GM19397 (cell line): ENCODE measurements around the gene MIEF2.
"Not testable (repeated sequence)": the region's sequence is repeated elsewhere in the genome, so short reads cannot be mapped to it uniquely, and the experiment has no call there.

Experiments
- ATAC-seq: cut with Tn5 transposase; IDR thresholded peaks from one replicate; pipeline ENCODE4 v1.9.1; 2021; ENCODE audit warnings: mild to moderate bottlenecking, moderate library complexity; ENCODE audit not compliant: unreplicated experiment

MIEF2 gene

DNA sequence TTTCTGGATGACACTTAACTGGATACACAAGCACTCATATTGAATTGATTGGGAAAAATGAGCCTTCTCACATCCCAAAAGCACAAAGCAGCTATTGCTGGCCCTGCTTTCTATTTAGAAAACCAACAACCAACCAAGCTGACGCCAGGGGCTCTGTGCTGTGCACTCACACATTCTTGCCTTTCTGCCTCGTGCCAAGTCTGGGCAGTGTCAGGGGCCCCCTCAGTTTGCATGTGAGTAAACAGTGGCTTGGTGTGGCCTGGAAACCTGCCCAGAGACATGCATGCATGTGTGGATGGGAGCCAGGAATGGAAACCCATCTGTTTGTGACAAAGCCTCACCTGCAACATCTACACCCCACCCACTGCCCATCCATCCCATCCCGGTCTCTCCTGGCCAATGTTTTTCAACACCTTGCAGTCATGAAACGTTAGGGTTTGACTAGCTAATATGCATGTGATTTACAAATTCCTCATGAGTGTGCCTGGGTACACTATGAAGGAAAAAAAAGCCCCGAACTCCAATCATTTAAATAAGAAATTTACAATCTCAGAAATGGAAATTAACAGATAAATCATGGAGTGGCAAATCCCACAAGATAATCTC lies 20.4 kb downstream of the MIEF2 start:
- no peak for ATAC-seq

DNA sequence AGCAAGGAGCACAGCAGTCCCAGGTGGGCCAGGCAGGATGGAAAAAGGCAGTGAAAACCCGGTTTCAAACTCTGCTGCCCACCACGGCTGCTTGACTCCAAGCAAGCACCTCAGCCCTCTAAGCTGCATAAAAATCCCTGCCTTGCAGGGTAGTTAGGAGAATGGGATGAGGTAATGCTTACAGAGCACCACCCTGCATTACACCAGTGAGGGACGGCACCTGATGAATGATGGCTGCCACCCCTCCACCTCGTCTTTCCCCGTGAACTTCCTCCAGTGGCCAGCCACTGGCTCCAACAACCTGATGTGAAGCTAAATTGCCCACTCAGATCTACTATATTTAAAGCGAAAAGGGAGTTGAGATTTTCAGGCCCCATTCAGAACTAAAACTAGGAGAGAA lies 21.3 kb downstream of the MIEF2 start:
- no peak for ATAC-seq

DNA sequence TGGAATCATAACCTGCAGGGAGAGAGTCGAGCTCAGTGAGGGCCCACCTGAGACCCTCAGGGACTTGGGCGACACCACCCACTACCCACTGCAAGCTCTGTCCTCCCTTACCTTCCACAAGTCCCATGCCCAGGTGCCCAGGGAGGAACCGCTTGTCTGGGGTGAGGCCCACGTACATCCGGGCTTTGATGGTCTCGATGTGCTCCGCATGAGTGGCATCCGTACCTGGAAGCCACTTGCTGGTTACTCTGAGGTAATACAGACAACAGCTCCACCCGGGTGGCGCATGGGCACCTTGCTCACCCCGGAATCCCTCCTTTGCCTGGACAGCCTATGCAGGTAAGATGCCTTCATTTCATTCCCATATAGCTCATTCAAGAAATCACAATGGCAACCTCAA lies 24.8 kb downstream of the MIEF2 start:
- ATAC-seq = no peak

DNA sequence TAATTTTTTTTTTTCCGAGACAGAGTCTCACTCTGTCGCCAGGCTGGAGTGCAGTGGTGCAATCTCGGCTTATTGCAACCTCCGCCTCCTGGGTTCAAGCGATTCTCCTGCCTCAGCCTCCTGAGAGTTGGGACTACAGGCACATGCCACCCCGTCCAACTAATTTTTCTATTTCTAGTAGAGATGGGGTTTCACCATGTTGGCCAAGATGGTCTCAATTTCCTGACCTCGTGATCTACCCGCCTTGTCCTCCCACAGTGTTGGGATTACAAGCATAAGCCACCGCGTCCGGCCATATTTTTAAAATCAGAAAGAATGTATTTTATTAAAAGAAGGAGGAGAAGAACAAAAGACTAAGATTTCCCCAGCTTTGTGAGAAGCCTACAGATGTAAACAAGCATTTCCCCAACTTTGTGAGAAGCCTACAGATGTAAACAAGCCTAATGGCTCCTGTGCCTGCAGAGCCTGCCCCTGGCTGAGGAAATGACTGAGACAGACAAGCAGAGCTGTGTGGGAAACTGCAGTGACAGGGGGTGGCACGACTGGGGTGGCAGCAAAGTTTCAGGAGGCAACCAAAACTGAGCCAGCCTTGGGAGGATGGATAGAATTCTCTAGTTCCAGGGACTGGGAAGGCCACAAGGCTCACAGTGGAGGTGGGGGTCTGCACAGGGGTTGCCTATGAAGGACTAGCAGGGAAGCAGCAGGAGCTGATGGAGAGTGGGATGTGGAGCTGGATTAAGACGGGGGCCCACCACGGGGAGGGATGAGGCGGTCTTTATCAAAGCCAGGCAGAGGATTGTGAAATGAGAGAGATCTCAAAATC lies 31.5 kb downstream of the MIEF2 start:
- no peak for ATAC-seq

DNA sequence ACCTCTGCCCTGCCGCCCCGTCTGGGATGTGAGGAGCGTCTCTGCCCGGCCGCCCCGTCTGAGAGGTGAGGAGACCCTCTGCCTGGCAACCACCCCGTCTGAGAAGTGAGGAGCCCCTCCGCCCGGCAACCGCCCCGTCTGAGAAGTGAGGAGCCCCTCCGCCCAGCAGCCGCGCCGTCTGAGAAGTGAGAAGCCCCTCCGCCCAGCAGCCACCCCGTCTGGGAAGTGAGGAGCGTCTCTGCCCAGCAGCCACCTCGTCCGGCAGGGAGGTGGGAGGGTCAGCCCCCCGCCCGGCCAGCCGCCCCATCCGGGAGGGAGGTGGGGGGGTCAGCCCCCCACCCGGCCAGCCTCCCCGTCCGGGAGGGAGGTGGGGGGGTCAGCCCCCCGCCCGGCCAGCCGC lies 37.6 kb downstream of the MIEF2 start:
- ATAC-seq = not testable (repeated sequence)

DNA sequence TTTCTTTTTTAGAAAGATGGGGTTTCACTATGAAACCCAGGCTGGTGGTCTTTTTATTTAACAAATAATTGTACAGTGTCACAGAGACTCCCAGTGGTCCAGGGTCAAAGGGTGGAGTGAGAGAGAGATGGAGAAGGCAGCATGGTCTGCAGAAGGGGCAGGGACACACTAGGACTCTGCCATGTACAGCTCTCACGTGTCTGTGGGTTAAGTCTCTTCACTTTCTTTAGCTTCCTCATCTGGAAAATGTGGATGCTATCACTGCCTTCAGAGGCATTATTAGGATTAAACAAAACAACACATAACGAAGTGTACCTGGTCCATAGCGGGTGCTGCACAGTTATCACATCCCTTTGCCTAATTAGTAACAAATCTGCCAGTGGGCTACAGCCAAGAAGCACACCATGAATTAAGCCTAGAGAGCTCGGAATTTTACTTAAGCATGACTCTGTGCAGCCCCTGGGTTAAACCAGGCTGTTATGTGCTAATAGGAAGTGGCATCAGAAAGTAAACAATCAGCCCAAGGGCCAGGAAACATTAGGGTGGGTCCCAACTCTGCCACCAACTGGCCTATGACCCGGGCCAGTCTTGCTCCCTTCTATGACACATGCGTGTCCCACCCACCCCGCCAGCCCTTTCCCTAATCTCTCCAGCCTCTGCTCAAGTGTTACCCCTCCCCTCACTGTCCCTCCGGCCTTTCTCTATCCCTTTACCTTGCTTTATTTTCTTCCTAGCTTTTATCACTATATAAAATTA lies 40.4 kb downstream of the MIEF2 start:
- no peak for ATAC-seq

DNA sequence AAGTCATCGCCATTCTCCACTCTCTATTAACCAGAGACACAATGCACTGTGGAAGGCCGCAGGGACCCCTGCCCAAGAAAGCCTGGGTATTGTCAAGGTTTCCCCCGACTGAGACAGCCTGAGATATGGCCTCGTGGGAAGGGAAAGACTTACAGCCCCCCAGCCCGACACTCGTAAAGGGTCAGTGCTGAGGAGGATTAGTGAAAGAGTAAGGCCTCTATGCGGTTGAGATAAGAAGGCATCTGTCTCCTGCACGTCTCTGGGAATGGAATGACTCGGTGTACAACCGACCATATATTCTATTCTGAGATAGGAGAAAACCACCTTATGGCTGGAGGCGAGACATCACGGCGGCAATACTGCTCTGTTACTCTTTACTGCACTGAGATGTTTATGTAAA lies 42.7 kb downstream of the MIEF2 start:
- ATAC-seq = not testable (repeated sequence)

DNA sequence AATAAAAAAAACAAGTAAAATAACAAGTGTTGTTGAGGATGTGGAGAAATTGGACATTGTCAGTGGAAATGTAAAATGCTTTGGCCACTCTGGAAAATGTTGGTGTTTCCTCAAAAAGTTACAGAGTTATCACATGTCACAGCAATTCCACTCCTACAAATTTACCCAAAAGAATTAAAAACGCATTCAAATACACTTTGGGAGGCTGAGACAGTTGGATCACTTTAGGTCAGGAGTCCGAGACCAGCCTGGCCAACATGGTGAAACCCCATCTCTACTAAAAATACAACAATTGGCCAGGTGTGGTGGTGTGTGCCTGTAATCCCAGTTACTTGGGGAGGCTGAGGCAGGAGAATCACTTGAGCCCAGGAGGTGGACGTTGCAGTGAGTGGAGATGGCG lies 48.7 kb downstream of the MIEF2 start:
- ATAC-seq = no peak

DNA sequence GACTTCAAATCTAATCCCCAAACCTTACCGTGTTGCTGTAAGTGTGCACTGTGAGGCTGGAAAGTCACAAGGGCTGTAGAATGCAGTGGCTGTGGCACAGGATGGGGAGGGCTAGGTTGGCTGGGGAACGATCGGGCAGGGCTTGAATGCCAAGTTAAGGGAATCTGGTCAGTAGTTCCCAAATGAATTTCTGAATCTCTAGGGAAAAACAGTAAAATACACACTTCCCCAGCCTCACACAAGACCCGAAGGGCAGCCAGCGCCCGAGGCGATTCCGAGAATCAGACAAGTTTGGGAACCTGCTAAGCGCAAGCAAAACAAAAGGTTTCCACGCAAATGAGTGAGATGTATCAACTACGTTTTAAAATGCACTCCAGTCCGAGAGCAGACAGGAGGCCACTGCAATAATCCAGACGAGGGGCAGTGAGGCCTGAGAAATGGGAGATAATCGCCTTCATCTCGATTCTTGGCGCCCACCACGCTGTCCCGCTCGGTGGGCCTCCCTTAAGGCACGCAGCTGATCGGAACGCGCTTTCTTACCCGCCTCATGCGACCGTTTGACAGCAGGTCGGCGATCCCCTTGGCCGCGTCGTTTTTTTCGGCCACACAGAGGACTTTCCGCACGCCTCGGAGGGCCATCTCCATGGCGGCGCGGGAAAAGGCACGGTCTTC lies 53.7 kb downstream of the MIEF2 start:
- ATAC-seq = no peak

DNA sequence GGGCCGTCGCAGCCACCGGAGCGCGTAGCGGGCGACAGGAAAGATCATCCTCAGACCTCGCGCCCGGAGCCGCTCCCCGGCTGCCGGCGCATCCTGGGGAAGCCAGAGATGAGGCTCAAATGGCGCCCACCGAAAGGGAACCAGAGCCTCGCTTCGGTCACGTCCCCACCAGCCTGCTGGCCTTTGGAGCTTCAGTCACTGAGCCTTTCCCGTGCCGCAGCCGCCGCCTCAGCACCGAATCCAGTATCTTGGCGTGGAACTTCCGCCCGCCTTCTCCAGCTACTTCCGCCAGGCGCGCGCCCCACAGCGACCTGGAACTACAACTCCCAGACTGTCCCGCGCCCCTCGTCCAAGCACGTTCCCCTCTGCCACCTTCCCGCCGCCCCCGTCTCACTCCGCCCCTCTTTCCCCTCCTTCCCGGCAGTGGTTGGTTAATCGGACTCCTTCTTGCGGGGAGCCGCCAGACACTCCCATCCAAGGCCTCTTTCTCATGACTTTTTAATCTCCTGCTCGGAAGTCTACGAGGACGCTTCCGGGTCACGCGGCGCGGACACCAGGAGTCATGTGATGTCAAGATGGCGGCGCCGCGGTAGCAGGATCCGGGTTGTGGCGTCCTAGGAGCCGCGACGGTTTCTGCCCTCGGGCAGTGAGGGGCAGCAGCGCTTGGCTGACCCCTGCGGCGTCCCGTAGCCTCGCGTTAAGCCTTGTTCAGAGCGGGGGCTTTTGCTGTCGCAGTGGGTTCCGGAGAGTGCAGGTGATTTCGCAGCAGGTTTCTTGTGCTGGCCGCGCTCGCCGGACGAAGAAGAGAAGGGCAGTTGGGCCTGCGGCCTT lies 54.5 kb downstream of the MIEF2 start, which contains the start of the genes SMCR8 and TOP3A:
Gene SMCR8 (plus strand): TSS at position 563 of the 831 bp plus-strand sequence. CDS start 497 bp downstream, outside the sequence.
Gene TOP3A (minus strand): TSS at position 264 of the 831 bp plus-strand sequence. CDS start 216 bp downstream, at position 48.
- peak; percentile 82 for ATAC-seq

DNA sequence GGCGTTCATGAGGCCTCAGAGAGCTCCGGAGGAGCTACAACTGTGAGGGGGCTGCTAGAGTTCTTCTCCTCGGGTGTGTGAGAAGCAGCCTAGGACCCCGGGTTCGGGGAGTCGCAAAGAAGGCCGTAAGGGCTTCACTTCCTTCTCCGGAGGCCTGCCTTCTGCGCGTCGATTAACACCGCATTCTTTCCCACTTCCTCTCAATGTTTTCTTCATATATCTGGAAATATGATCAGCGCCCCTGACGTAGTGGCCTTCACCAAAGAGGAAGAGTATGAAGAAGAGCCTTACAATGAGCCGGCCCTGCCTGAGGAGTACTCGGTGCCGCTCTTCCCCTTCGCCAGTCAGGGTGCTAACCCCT lies 55.1 kb downstream of the MIEF2 start:
- no peak for ATAC-seq

DNA sequence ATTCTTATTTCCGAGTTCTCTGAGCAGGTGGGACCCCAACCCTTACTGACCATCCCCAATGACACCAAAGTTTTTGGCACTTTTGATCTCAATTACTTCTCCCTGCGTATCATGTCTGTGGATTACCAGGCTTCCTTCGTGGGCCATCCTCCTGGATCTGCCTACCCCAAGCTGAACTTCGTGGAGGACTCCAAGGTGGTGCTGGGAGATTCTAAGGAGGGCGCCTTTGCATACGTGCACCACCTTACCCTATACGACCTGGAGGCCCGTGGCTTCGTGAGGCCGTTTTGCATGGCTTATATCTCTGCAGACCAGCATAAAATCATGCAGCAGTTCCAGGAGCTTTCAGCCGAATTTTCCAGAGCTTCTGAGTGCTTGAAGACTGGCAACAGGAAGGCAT lies 55.5 kb downstream of the MIEF2 start:
- ATAC-seq = no peak
